MM.1S (cell line): Measurements from ENCODE around the gene RPAIN.

Source experiments
- EZH2 ChIP-seq: fragments of 300-600 bp; sonication (generic); optimal IDR thresholded peaks from 2 replicates; pipeline ENCODE3; 2017; ENCODE audit warnings: low read depth, mild to moderate bottlenecking, antibody characterized with exemption, low read length, mixed read lengths
- EZH2phosphoT487 ChIP-seq: fragments of 300-600 bp; sonication (generic); IDR thresholded peaks from 2 replicates; pipeline ENCODE4 v1.6.1; 2018; ENCODE audit warnings: antibody characterized with exemption, low read length
- TF ChIP-seq, protein P1 (sequence below): fragments of 300-600 bp; sonication (generic); IDR thresholded peaks from 2 replicates; pipeline ENCODE4 v1.5.1; 2016; ENCODE audit warnings: antibody characterized with exemption, low read length, mixed read lengths

DNA sequence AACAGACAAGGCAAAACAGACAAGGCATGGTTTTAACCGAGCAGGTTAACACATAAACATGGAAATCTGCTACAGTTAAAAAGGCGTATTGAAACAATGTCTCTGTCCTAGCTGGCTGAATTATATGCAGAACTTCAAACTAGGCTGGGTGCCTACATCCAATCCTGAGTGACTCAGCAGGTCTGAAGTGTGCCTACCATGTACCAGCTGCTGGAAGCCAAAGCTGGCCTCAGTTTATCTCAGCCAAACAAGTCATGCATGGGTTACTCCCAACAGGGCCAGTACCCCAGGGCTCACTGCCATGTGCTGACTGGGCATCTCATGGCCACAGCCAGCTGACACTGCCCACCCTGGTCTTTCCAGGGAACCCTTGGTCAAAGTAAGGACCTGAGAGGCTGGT is 15.0 kb downstream of the RPAIN start:
- TF ChIP-seq, protein P1, sequence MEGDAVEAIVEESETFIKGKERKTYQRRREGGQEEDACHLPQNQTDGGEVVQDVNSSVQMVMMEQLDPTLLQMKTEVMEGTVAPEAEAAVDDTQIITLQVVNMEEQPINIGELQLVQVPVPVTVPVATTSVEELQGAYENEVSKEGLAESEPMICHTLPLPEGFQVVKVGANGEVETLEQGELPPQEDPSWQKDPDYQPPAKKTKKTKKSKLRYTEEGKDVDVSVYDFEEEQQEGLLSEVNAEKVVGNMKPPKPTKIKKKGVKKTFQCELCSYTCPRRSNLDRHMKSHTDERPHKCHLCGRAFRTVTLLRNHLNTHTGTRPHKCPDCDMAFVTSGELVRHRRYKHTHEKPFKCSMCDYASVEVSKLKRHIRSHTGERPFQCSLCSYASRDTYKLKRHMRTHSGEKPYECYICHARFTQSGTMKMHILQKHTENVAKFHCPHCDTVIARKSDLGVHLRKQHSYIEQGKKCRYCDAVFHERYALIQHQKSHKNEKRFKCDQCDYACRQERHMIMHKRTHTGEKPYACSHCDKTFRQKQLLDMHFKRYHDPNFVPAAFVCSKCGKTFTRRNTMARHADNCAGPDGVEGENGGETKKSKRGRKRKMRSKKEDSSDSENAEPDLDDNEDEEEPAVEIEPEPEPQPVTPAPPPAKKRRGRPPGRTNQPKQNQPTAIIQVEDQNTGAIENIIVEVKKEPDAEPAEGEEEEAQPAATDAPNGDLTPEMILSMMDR, result no peak
- TF ChIP-seq EZH2, result no peak
- TF ChIP-seq EZH2phosphoT487, result no peak
